DMS153 treated with DMSO at 0.1 percent for 48 hours (cell line): ENCODE results near the gene PTGES3.

Source experiments
- DNase-seq: peaks from one replicate; lab custom pipeline; 2025; ENCODE audit not compliant: unreplicated experiment; lab: John Stamatoyannopoulos, UW

Gene PTGES3

DNA sequence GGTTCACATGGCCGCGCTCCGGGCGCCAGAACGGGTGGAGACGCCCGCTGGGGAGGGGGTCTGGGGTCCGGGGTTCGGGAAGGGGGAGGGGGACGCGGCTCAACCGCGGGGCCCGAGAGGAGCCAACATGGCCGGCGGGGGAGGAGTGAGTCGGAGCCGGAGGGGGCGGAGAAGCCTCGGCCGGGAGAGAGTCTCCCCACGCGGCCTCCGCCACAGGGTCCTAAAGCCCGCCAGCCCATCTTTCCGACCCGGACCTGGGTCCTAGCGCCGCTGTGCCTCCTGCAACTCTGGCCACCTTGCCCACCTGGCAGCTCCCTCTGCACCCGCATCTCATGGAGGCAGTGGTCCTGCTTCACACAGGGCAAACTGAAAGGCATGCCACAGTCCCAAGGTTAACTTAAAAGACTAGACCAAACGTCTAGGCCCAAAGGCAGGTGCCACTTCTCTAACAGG, 57.9 kb downstream of the PTGES3 start, which contains the start of gene BAZ2A:
Gene BAZ2A (minus strand): TSS at position 147 of the 453 bp plus-strand sequence. CDS start 12,796 bp downstream, outside the sequence.
- peak; percentile 63 for DNase-seq

DNA sequence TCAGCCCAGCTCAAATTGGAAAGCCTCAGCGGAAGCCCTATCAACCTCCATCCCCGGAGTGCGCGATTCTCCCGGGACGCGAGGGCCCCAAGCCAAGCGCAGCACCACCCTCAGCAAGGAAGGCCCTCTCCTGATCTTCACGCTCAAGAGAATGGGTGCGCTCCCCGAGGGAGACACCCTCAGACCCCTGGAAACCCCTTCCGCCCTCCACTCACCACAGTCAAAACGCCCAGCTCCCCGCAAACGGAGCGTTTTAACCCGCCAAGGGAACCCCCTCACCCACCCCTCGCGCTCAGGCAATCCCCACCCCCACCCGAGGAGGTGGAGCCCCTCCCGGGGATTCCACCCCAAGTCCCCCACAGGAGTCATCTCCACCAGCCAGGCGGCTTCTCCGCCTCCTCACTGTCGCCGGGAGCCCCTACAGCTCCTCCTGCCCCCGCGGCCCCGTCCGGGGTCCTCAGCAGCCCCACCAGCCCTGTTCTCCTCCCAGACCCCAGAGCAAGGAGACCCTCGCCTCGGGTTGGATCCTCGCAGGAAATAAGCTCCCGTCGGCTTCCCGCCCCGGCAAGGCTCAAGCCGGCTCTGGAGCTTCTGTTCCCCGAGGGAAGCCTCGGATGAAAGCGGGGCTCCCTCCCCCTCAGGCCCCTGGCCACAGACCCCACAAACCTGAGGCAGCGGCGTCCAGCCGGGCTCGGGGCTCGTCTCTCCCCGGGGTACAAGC, 58.5 kb downstream of the PTGES3 start:
- no peak for DNase-seq

DNA sequence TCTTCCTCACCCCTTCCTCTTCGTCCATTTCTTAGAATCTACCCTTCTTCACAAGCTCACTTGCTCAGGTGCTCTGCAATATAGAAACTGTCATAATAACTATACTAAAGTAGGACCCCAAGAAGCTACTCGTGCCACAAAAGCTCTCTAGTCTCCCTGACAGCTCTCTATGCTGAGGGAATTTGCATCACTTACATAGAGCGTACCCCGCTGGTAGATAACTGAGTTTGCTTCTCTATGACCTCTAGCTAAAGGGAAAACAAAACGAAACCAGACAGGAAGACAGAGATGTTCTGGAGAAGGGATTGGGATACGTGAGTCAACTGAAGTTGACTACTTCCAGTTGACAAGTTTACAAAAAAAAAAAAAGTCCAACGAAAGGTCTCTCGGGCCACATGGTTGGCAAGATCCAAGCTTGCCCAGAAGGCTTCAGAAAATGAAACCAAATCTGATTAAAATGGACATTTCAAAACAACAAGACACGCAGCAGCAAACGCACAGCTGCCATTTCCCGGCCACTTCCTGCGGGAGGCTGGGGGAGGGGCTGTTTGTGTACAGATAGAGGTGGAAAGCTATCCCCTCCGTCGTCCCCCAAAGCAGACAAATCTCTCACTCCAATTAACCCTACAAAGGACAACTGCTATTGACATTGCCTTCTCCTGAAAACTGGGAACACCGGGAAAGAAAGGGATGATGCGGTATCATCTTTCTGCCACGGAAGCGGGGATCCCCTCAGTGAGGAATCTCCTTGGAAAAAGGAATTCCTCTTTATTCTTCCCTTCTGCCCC, 59.2 kb downstream of the PTGES3 start:
- DNase-seq, result peak; percentile 9

DNA sequence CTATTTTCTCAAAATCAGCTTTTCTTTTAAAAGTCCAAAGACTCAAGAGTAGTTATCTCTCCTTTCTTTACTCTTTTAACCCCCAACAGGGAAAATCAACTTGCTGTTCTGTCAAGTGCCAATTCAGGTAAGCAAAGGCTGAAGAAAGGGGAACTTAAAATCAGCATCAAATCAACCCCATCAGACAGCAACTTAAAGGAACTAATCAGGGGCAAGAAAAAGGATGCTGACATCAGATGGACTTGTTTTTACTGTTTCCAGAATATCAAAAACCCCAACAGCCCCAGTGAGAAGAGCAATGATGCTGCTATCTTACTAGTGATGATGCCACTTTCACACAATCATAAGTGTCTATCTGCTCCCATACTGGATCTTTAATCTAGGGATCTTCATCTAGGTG, 61.4 kb downstream of the PTGES3 start:
- no peak for DNase-seq

DNA sequence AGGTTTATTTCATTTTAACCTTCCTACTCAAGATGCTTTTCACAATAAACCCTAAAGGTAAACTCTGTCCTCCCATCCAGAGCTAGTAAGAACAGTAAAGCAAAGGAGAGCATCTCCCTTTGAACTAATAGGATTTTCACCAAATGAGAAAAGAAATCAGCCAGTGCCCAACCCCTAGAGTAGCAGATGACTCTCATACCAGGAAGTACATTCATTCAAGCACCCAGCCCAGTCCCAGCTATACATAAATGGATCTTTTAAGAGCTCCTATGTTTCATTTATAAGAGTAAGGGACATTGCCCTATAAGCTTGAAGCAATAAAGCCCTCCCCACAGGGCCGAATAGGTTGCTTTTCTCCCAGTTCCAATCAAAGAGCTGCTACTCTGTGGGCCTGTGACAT, 65.5 kb downstream of the PTGES3 start:
- no peak for DNase-seq

DNA sequence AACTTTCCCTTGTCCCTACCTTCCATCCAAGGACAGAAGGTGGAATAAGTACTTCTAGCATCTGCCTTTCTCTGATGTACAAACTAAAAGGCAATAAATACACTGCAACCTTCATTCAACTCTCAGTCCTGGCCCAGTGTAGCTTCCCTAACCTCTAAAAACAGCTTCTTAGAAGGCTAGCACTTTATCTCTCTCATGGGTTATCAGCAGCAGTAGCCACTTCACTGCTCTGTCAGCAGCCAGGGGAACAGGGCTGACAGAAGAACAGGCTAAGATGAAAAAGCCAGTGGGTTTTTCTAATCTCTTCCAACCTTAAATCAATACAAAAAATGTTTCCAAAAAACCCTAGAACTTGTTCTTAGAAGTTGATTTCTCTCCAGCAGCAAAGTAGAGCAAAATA, 71.2 kb downstream of the PTGES3 start:
- no peak for DNase-seq

DNA sequence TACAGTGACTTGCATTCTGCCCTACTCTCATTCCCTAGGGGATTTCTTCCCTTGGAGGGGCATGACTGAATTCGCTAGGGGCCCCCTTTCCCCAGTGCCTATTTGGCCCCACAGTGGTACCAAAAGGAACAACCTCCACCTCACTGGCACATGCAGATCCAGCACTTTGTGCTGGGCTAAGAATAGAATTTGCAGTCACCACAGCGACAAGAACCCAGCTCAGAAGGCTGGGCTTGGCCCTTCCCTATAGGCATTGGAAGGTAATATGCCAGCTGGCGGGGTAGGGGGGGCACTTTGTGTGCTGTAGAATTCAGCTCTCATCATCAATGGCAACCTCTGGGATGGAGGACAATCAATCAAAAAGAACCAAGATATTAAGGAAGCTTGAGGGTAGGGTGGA, 71.8 kb downstream of the PTGES3 start:
- no peak for DNase-seq

DNA sequence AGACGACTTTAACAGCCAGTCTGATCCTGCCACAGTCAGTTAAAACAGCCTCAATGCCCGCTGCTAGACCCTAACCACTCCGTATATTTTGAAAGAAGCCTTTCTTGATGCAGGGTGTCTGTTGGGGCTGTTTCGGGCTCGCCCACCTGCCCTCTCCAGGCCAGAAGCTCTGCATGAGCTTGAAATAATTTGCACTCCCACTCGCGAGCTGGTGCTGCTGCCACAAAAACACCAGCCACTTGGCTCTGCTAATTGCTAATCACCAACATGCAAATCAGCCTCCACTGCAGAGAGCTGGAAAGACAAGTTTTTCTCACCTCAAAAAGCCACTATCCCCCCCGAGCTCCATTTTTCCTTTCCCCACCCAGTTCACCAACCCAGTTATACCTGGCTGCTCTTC, 73.5 kb downstream of the PTGES3 start:
- DNase-seq, result no peak
